ENCODE measurements around the gene ASZ1. TPM values are rescaled to one million over a fixed set of nuclear protein-coding genes. Genes with fewer than 3 reads are reported as not detected.

Gene ASZ1
- total RNA-seq, 1 experiment from 2014 or later: not detected

DNA sequence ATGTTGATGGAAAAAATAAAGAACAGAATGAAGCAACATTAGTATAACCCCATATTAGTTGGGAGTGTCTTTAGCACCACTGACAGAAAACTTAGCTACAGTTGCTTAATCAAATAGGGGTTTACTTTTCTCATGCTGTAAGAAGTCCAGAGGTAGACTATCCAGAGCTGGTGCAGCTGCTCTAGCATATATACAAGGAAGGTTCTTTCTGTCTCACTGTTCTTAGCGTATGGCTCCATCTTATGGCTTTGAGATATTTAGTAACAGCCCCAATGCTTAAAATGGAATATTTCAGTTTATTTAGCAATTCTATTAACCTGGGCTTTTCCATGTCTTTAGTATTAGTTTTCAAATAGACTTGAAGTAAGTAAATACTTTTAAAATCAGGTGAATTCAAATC lies 89.3 kb downstream of the ASZ1 start:
- no peaks in the 10 kb centered on the region for H3K9me3 ChIP-seq (ENCODE audit: control insufficient read depth, low read depth, low read length)
- no peak for TF ChIP-seq CTCF (conservative IDR thresholded peaks at IDR 0.05)
- no peaks in the 10 kb centered on the region for H3K27me3 ChIP-seq (ENCODE audit: insufficient read depth, low read length)
- no peak overlapping the region for H3K56ac ChIP-seq (ENCODE audit: insufficient read length, low read depth, low read length)
- Mint-ChIP-seq H3K4me3 (no peak overlapping the region), H3K9me3 (no peaks in the 10 kb centered on the region), H3K27ac (no peak overlapping the region), H3K36me3 (ENCODE audit: insufficient read depth in 1 of 3, low read depth in 3 of 3) (no peaks in the 10 kb centered on the region), H3K4me1 (no peaks in the 10 kb centered on the region), H3K27me3 (ENCODE audit: low read depth) (peaks cover 3% of the 10 kb centered on the region; the same call in 1 of the 2 replicates)
- H3K79me2 ChIP-seq (ENCODE audit: insufficient read depth, low read length): no peaks in the 10 kb centered on the region
- H2AFZ ChIP-seq (ENCODE audit: low read length): no peak overlapping the region
- no peak overlapping the region for H3T11ph ChIP-seq (ENCODE audit: low read length)
- no peak for DNase-seq
- H3K23ac ChIP-seq (ENCODE audit: insufficient read length, low read depth, low read length): no peak overlapping the region
- H3K27ac ChIP-seq (ENCODE audit: insufficient read length, low read depth, low read length): no peak overlapping the region
- H3K4ac ChIP-seq (ENCODE audit: low read depth, low read length): no peak overlapping the region
- no peaks in the 10 kb centered on the region for H3K79me1 ChIP-seq (ENCODE audit: insufficient read depth, low read depth, low read length, poor library complexity, severe bottlenecking)
- no peak overlapping the region for H3K4me2 ChIP-seq (ENCODE audit: insufficient read depth, insufficient read length, low read length)
- no peak overlapping the region for H2BK5ac ChIP-seq (ENCODE audit: insufficient read length, low read length)
- no peak overlapping the region for H3K14ac ChIP-seq (ENCODE audit: insufficient read depth, low read length)
- H2BK15ac ChIP-seq (ENCODE audit: low read depth, low read length): no peak overlapping the region
- no peak overlapping the region for H4K5ac ChIP-seq (ENCODE audit: insufficient read length, low read depth, low read length)
- WGBS (ENCODE audit: extremely low coverage, insufficient read length, low lambda C conversion rate): no CpG with 5 or more reads among the region's 1 CpG
- H3K4me1 ChIP-seq (ENCODE audit: insufficient read depth, low read length): no peaks in the 10 kb centered on the region
- H4K20me1 ChIP-seq (ENCODE audit: control insufficient read depth, insufficient read depth, insufficient read length): no peaks in the 10 kb centered on the region
- H2AK5ac ChIP-seq (ENCODE audit: insufficient read length, low read length): no peak overlapping the region
- H2BK12ac ChIP-seq (ENCODE audit: insufficient read length, low read depth, low read length): no peak overlapping the region
- H2BK120ac ChIP-seq (ENCODE audit: low read depth, low read length, poor library complexity, severe bottlenecking): no peak overlapping the region
- no peak overlapping the region for H3K18ac ChIP-seq (ENCODE audit: insufficient read length, low read depth, low read length)
- no peak overlapping the region for H2BK20ac ChIP-seq (ENCODE audit: low read depth, low read length, poor library complexity, severe bottlenecking)
- H3K9ac ChIP-seq (ENCODE audit: extremely low read depth, insufficient read length, low read length): no peak overlapping the region
- no peak overlapping the region for H4K91ac ChIP-seq (ENCODE audit: insufficient read length, low read depth, low read length)
- no peaks in the 10 kb centered on the region for H3K23me2 ChIP-seq (ENCODE audit: insufficient read length, low read depth, low read length, poor library complexity, severe bottlenecking)
- H4K8ac ChIP-seq (replicated peaks; ENCODE audit: insufficient read length, low read depth, low read length): no peak overlapping the region
